Measurements from ENCODE around the gene BBS9.
A peak's percentile ranks its signal among the peaks of the same experiment; 100 is the strongest.

The BBS9 gene

GRCh38 chr7:33578166-33578565 lies 448.8 kb downstream of the BBS9 start:
- DNase-seq (ENCODE audit: low read depth), result peak; percentile 20
- no peak overlapping the region for H3K4me3 ChIP-seq (ENCODE audit: control insufficient read depth, low read depth, low read length)
- TF ChIP-seq, protein P1, sequence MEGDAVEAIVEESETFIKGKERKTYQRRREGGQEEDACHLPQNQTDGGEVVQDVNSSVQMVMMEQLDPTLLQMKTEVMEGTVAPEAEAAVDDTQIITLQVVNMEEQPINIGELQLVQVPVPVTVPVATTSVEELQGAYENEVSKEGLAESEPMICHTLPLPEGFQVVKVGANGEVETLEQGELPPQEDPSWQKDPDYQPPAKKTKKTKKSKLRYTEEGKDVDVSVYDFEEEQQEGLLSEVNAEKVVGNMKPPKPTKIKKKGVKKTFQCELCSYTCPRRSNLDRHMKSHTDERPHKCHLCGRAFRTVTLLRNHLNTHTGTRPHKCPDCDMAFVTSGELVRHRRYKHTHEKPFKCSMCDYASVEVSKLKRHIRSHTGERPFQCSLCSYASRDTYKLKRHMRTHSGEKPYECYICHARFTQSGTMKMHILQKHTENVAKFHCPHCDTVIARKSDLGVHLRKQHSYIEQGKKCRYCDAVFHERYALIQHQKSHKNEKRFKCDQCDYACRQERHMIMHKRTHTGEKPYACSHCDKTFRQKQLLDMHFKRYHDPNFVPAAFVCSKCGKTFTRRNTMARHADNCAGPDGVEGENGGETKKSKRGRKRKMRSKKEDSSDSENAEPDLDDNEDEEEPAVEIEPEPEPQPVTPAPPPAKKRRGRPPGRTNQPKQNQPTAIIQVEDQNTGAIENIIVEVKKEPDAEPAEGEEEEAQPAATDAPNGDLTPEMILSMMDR (conservative IDR thresholded peaks at IDR 0.05; ENCODE audit: control insufficient read depth, insufficient read depth, low read depth, low read length), result no peak

DNA sequence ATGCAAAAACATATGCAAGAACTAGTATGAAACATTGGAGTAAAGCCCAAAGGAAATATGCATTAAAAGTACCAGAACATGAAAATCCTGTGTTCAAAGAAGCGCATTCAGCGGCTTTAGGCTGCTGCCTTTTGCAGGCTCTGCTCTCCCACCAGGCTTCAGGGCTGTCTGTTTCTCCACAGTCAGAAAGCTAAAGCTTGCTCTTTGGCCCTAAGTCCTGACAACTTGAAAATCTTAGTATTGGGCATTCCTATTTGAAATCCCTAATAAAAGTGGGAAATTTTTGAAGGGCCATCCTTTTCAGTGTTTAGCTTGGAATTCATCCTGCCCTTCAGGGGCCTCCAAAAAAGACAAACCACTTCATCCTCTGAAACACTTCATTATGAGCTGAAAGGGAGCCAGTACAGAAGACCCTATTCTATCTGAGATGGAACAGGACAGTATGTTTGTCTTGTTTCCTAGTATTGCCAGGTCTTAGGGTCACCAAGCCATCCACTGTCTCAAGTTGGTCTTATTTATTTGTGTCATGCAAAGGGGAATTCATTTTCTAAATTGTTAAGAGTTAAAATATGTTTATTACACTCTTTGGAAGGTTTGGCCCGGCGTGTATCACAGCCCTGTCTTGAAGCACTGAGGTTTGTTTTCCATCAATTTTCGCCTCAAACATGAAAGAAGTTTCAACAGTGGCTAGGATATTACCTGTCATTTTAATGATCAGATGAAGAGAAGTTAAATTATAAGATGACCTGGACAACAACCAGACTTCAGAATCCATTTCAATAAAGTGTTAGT lies 449.7 kb downstream of the BBS9 start:
- no peak overlapping the region for H3K4me3 ChIP-seq (ENCODE audit: control insufficient read depth, low read depth, low read length)
- DNase-seq (ENCODE audit: low read depth), result no peak
- TF ChIP-seq, protein P1 (conservative IDR thresholded peaks at IDR 0.05; ENCODE audit: control insufficient read depth, insufficient read depth, low read depth, low read length), result no peak

GRCh38 chr7:33579673-33579960 lies 450.3 kb downstream of the BBS9 start:
- DNase-seq (ENCODE audit: low read depth), result no peak
- H3K4me3 ChIP-seq (ENCODE audit: control insufficient read depth, low read depth, low read length), result no peak overlapping the region
- TF ChIP-seq, protein P1 (conservative IDR thresholded peaks at IDR 0.05; ENCODE audit: control insufficient read depth, insufficient read depth, low read depth, low read length), result no peak

GRCh38 chr7:33581236-33581635 lies 451.9 kb downstream of the BBS9 start:
- no peak for DNase-seq (ENCODE audit: low read depth)
- H3K4me3 ChIP-seq (ENCODE audit: control insufficient read depth, low read depth, low read length), result no peak overlapping the region
- TF ChIP-seq, protein P1 (conservative IDR thresholded peaks at IDR 0.05; ENCODE audit: control insufficient read depth, insufficient read depth, low read depth, low read length), result no peak

DNA sequence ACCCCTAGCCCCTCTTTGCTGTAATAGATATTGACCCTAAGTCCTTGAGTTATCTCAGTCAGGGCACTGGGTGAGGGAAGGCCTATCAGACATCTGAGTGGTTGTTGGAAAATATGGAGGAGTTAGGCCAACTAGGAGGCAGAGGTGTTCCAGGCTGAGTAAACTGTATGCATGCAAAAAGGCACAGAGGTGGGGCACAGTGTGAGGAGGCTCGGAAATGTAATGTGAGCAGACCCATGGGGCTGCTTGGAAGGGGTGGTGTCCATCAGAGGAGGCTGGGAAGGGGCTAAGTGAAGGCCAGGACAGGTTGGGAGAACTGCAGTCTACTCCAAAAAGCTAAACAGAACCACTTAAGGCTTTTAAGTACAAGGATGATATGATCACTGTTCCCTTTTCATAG lies 452.7 kb downstream of the BBS9 start:
- DNase-seq (ENCODE audit: low read depth), result no peak
- TF ChIP-seq, protein P1 (conservative IDR thresholded peaks at IDR 0.05; ENCODE audit: control insufficient read depth, insufficient read depth, low read depth, low read length), result no peak
- no peak overlapping the region for H3K4me3 ChIP-seq (ENCODE audit: control insufficient read depth, low read depth, low read length)

- DNase-seq (ENCODE audit: low read depth), result no peak
- no peak overlapping the region for H3K4me3 ChIP-seq (ENCODE audit: control insufficient read depth, low read depth, low read length)
- TF ChIP-seq, protein P1 (conservative IDR thresholded peaks at IDR 0.05; ENCODE audit: control insufficient read depth, insufficient read depth, low read depth, low read length), result no peak
Measured at GRCh38 chr7:33582533-33582932, 453.2 kb downstream of the BBS9 start.

DNA sequence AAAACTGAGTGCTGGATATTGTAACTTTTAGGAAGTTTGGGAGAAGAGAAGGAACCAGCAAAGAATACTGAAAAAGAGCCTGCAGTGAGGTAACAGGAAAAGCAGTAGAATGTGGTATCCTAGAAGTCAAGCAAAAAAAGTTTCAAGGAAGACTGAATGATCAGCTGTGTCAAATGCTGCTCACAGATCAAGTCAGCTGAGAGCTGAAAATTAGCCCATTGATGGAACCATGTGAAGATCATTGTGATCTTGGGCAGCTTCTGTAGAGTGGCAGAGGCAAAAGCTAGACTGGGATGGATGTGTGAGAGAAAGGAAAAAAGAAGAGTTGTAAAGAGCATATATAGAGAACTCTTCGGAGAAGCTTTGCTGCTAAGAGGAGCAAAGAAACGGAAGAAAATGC lies 460.5 kb downstream of the BBS9 start:
- no peak for DNase-seq (ENCODE audit: low read depth)
- H3K4me3 ChIP-seq (ENCODE audit: control insufficient read depth, low read depth, low read length), result no peak overlapping the region
- TF ChIP-seq, protein P1 (conservative IDR thresholded peaks at IDR 0.05; ENCODE audit: control insufficient read depth, insufficient read depth, low read depth, low read length), result no peak
